NCI-H1092 (cell line): ENCODE data around the gene DCAF17.
A peak's percentile ranks its signal among the peaks of the same experiment; 100 is the strongest.

Experiments
- DNase-seq: peaks from one replicate; lab custom pipeline; 2025; lab: John Stamatoyannopoulos, UW

DCAF17 gene, protein sequence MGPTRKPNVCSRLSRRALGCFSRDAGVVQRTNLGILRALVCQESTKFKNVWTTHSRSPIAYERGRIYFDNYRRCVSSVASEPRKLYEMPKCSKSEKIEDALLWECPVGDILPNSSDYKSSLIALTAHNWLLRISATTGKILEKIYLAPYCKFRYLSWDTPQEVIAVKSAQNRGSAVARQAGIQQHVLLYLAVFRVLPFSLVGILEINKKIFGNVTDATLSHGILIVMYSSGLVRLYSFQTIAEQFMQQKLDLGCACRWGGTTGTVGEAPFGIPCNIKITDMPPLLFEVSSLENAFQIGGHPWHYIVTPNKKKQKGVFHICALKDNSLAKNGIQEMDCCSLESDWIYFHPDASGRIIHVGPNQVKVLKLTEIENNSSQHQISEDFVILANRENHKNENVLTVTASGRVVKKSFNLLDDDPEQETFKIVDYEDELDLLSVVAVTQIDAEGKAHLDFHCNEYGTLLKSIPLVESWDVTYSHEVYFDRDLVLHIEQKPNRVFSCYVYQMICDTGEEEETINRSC

DNA sequence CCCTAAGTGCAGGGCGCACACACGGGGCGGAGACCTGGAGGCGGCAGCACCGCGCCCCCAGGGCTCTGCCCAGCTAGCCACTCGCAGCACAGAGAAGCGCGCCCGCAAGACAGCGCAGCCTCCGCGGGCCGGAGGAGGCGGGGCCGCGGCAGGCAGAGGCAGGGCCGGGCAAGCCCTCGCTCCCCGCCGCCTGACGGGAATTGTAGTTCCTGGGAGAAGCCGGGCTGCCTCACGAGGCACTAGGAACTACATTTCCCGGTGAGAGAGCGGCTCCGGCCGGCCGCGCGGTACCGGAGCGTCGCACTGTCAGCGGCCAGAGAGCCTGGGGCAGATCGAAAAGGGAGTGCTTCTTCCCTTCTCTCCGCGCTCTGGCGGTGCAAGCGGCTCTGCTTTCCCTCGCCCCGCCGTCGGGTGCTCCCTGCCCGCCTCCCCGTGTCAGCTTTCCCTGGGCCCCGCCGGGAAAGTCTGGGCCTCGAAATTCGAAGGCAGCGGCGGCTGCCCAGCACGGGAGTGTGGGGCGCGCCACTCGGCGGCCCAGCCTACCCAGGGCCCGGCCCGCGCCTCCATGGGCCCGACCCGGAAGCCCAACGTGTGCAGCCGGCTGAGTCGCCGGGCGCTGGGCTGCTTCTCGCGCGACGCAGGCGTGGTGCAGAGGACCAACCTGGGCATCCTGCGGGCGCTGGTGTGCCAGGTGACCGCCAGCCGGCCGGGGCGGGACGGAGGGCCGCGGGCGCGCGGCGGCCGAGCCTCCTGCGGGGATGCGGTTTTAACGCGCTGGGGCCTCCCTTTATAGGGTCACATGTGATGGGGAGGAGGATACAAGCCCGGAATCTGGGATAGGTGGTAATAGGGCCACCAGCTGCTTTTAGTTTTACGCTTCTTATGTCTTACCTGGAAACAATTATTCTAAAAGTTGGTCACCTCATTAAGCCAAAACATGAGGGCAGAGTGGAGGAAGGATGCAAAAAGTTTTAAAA is at the start of gene DCAF17:
TSS of gene DCAF17 (plus strand) at position 214 of the 977 bp plus-strand sequence. CDS start at position 566, 352 bp downstream.
- DNase-seq: peak; percentile 88

DNA sequence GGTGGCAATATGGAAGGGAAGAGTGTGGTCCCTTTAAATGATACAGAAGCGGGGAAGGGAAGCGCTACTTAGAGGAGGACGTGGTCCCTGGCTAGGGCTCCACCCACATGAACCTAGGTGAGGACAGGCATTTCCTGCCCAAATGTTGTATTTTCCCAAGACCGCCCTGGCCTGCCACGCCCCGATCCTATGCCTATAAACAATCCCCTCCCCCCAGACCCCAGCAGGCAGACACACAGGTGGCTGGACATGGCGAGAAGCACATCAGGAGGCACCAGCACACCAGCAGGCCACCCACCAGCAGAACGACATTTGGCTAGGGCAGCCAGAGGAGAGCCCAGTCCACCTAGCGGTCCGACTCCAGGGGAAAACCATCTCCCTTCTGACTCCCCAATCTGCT is 47.4 kb upstream of the DCAF17 start:
- DNase-seq: no peak

DNA sequence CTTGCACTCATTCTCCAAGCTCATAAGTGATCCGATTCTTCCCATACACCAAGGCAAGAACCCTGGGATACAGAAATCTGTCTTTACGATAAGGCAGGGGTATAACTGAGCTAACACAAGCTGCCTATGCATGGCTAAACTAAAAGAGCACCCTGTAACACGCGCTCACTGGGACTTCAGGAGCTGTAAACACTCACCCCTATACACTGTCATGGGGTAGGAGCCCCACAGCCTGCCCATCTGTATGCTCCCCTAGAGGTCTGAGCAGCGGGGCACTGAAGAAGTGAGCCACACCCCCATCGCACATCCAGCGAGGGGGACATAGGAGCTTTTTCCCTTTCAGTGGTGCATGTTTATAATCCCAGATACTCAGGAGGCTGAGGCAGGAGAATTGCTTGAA is 47.0 kb upstream of the DCAF17 start:
- DNase-seq: no peak

DNA sequence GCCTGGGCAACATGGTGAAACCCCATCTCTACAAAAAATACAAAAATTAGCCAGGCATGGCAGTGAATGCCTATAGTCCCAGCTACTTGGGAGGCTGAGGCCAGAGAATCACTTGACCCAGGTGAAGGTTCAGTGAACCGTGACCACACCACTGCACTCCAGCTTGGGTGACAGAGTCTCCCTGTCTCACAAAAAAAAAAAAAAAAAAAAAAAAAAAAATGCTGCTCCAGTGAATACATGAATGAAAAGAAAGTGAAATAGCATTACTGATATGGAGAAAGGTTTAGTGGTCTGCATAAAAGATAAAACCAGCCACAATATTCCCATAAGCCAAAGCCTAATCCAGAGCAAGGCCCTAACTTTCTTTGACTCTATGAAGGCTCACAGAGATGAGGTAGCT is 44.7 kb upstream of the DCAF17 start:
- DNase-seq: no peak

DNA sequence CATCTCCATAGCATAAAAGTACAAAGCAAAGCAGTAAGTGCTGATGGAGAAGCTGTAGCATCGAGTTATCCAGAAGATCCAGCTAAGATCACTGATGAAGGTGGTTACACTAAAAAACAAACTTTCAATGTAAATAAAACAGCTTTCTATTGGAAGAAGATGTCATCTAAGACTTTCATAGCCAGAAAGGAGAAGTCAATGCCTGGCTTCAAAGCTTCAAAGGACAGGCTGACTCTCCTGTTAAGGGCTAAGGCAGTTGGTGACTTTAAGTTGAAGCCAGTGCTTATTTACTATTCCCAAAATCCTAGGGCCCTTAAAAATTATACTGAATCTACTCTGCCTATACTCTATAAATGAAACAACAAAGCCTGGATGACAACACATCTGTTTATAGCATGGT is 44.2 kb upstream of the DCAF17 start:
- DNase-seq: no peak

DNA sequence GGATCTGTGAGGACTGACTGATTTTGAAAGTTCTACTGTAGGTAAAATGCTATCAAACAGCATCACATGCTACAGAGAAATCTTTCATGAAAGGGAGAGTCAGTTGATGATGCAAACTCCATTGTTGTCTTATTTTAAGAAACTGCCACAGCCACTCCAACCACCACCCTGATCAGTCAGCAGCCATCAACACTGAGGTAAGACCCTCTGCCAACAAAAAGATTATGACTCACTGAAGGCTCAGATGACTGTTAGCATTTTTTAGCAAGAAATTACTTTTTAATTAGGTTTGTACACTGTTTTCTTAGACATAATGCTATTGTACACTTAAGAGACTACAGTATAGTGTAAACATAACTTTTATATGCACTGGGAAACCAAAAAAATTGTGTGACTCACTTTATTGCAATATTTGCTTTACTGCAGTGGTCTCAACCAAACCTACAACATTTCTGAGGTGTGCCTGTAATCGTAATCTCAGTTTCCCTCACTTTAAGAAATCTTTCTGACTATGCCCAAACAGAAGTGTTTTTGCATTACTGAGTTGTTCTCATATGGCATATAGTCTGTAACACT is 43.0 kb upstream of the DCAF17 start:
- no peak for DNase-seq

DNA sequence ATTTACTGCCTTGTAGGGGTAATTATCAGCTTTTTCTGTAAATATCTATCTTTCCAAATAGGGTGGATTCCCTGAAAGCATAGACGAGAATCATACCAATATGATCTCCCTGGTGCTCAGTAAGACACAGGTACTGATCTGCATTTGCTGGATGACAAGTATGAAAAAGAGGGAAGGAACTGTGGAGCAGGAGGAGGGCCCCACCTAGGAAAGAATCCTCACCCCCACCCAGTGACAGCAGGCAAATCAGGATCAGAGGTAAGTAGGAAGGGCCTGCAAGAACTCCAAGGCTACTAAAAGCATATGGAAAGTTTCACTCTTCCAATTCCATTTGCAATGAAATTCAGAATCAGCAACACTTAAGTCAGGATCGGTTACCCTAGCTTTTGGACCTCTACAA is 42.5 kb upstream of the DCAF17 start:
- no peak for DNase-seq

DNA sequence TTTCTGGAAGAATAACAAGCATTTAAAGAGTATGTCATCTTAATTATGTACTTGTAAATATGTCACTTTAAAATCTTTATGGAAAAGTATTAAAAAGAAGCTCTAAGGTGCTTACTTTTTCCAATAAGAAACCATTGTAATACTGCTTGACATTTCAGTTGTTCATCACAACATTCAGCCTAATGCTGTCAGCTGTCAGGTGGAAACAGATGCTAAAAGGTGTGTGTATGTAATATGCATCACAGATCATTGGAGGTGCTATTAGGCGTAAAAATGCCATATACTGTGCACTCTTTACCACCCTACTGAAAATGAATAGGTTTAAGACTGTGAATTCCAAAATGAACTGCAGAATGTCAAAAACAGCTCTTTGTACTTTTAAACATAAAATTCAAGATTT is 40.5 kb upstream of the DCAF17 start:
- no peak for DNase-seq

DNA sequence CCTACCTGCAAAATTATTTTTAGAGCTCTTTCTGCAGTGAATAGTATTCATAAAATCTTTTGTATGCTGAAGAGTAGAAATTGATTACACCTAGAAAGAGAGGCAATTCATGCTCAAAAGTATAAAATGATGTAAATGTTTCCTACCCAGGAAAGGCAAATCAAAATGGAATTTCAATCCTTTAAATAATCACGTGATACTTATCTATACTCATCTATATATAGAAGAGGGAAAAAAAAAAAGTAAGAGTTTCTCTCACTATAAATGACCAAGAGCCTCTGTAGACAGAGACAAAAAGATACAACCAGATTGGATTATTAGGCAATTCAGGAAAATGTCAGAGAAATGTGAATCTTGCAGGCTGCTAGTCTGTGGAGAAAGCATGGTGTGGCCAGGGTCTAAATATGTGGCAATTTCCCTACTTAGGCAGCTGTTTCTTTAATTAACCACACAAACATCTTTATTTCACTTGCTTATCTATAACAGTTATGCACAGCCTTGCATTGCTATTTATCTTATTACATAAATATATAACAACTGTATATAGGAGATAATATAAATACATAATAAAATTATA is 39.8 kb upstream of the DCAF17 start:
- DNase-seq: no peak

DNA sequence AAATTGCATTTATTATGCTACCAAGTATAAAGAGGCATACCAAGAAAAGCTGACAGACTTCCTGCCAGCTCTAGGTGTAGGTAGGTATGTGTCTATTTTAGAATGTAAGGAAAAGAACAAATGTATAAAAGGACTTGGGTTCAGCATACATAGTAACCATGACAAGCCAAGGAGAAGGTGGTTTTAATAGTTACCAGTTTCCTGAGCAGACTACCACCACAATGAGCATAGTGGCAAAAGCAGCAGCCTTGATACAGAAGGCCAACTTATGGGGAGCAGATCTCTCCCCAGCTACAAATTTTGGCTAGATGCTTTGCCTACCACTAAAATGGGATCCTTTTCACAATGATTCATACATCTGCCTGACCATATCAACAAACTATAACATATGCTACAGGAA is 34.7 kb upstream of the DCAF17 start:
- DNase-seq: no peak

DNA sequence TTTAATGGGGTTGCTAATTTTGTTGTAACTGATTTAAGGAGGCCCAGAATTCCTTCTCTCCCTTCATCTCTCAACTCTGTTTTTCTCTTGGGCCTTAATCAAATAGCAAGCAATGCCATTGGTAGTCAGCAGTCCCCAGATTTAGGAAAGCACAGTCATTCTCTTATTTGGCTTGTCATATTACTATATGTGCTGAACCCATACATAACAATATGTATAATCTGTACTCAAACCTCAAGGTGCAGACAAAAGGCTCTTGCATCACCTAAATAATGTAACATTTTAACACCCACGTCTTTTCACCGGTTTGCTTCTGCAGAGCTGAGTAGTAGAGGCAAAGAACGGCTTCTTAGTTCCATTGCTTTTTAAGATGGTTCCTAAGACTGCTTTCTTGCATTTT is 33.6 kb upstream of the DCAF17 start:
- DNase-seq: no peak

DNA sequence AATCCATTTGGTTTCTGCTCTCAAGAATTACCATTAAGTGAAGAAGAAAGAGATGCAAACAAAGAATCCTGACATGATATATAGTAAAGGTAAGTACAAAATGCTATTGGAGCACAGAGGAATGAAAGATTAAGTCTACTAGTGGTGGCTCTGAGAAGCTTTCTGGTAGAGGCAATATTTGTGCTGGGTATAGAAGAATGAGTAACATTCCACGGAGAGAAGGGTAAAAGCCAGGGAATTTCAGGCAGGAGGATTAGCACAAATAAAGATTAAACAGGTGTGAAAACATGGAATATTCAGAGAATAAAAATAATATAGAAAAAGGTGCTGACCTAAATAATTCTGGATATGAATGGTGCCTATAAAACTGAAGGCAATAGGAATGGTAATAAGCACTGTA is 32.1 kb upstream of the DCAF17 start:
- DNase-seq: no peak

DNA sequence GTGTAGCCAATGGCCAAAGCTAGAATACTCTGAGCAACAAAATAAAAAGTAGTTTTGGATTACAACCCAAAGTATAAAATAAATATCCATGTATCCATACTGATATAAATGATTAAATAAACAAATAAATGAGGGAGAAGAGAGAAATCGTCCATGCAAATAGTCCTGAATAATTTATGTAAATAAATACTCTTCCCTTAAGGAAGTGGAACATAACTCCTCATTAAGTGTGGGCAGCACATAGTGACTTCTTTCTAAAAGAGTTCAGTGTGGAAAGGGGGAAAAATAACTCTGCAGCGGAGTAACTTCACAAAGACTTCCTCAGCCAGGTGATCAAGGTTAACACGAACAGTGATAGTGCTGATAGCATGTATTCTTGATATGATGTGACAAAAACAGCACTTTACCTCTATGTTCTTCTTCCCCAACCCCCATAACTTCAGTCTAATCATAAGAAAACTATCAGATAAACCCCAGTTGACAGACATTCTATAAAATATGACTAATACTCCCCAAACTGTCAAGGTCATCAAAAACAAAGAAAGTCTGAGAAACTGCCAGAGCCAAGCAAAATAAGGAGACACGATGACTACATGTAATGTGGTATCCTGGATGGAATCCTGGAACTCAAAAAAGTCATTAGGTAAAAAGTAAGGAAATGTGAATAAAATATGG is 31.0 kb upstream of the DCAF17 start:
- no peak for DNase-seq

DNA sequence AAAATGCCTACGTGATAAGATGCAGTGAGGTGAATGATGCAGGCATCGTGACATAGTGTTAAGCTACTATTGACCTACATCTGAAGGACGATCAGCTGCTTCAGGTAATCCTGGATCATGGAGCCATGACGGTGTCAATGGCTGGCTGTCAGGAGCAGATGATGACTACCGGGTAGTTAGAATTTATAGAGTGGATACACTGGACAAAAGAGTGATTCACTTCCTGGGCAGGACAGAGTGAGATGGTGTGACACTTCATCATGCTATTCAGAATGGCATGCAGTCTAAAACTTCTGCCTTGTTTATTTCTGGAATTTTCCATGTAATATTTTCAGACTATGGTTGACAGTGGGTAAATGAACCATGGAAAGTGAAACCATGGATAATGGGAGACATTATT is 29.8 kb upstream of the DCAF17 start:
- DNase-seq: no peak

DNA sequence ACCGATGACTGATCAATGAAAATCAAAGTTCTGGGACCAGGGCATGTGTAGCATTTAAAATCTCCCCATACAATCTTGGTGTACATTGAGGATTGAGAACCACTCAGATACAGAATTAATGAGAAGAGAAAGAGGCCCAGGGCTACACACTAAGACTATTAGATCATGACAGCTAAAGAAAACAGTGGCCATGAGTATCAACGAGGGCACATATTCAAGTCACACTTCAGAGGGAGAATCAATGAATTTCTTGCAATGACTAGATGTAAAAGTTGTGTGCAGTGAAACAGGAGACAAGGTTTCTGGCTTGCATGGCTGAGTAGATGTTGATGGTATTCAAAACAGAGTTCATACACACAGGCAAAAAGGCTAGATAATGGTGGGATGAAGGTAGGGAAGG is 29.3 kb upstream of the DCAF17 start:
- no peak for DNase-seq

DNA sequence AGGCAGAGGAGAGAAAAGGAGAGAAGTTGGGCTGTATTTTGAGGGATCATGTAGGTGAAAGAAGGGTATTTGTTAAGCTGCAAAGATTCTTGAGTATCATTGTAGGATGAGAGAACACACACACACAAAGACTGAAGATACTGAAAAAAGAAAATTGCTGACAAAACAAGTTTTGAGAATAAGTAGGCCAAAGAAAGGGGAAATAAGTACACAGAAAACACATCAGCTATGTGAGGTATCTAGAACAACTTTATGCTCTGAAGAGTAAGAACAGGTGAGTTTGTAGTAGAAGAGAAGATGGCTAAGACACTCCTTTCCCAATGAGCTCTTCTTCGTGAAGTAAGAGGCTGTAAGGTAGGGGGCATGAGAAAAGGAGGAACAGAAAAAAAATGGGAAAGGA is 28.5 kb upstream of the DCAF17 start:
- no peak for DNase-seq

DNA sequence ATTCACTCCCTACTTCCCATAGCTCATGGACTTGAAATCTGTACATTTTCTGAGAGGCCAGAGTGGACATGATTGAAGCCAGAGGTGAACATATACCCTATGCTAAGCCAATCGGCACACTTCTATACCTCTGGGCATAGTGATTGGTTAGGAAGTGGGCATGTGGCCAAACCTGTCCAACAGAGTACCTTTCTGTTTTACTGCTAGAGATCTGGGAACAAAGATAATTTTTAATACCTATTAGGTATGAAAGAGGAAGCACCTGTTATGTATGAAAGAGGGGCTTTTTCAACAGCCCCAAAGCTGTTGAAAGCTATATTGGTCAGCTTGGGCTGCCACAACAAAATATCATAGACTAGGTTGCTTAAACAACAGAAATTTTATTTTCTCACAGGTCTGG is 28.0 kb upstream of the DCAF17 start:
- DNase-seq: no peak

DNA sequence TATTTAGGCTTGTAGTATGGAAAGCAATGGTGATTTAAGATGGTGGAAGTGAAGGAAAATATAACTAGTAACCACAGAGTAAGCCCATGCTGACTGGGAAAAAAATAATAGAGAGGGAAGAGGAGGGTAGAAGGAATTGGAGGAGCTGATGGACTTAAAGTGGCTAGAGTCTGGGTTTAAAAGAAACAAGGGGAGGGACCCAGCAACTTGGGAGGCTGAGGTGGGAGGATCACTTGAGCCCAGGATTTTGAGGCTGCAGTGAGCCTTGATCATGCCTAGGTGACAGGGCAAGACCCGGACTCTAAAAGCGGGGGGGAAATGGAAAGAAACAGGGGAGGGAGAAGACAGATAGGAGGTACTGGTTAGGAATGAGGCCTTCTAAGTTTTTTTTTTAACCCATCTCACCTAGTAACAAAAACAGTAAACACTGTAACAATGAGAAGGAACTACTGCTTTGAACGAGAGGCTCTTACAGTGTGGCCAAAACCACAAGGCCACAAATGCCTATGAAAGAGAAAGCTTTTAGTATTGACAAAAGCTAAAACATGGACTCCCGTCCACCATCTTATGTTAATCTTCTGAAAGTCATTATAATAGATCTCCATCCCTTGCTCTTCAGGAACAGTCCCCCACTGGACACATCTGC is 26.9 kb upstream of the DCAF17 start:
- DNase-seq: no peak

DNA sequence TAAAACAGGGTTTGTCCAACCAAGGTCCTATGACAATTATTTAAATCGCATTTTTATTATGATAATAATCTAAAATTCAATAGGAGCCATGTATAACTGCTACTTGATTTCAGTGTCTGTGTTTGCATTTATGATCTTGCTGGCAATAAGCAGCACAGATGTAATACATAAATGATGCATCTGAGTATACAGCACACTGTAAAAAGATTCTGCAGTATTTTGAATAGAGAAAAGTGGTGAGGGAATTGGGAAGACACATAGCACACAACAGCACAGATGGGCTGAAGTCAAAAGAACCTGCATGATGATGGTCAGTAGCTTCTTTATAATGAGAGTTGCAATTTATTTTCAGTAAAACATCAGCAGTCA is 26.4 kb upstream of the DCAF17 start:
- DNase-seq: no peak

DNA sequence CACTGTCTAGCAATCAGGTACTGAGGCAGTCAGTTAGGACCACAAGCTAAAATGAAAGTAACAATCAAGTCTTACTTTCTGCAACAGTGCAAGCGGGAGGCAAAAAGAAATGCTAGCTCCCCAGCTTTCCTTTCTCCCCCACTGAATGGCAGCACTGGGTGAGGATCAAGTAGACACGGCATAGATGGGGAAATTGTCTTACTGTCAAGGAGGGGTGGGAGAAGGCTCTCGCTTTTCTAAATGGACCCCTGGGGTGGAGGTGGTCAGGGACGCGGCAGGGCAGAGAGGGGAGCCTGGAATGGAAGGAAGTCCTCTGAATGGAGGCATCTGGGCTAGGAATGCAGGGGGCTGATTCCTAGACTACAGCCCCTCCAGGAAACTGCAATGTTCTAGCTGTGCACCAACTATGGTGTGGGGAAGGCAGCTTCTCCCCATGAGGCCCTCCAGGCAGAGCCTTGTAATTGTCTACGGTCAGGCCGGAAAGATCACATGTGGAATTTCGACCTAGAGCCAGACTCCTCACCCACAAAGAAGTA is 24.5 kb upstream of the DCAF17 start:
- no peak for DNase-seq

DNA sequence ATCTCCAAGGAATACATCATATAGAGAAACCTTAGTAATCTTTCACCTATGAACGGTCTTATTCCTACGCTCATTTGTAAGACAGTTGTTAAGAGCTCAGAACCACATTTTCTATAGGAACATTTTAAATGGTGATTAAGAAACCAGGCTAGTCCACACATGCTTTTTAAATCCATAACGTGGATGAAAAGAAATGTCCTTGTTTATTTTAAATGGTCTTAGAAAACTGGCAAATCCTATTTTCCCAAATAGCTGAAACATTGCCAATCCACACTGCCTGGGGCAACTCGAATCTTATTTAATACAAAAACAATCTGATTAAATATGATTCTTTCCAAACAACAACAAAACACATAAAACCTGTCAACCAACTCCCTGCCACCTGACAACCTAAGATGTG is 23.9 kb upstream of the DCAF17 start:
- no peak for DNase-seq
